H1 (cell line): Measurements from ENCODE around the gene ADSS1. TPM values are rescaled to one million over a fixed set of nuclear protein-coding genes. Genes with fewer than 3 reads are reported as not detected.

Experiments
- CTCF ChIA-PET: fragments of 300-600 bp; sonication (Branson Sonifier 250); formaldehyde crosslinking; loops from one replicate; lab custom pipeline; 2021; ENCODE audit not compliant: partially characterized antibody; lab: Charles Lee
- POLR2A ChIA-PET: fragments of 300-600 bp; sonication (Branson Sonifier 250); formaldehyde crosslinking; loops from one replicate; lab custom pipeline; 2021; ENCODE audit warnings: inconsistent platforms; ENCODE audit not compliant: partially characterized antibody; lab: Charles Lee
- DNase-seq, 2 experiments: peaks; one replicate each; pipeline versions ENCODE4 v3.0.0 to v3.0.0-alpha.2; 2010 to 2022; ENCODE audit warnings: low spot score in 2 of 2, low read depth in 1 of 2, mixed read lengths in 1 of 2
- FAIRE-seq: peaks from 2 replicates; lab custom pipeline; 2011; peaks lifted over from hg19 to GRCh38; lab: Jason Lieb, UNC
- H2AFZ ChIP-seq: 2 replicates; pipeline ENCODE4 v1.8.1; 2012; ENCODE audit warnings: low read length, inconsistent platforms
- H2AK5ac ChIP-seq: 2 replicates; pipeline ENCODE4 v1.6.1; 2013; ENCODE audit warnings: low read depth, low read length
- H2BK120ac ChIP-seq: replicated peaks from 2 replicates; pipeline ENCODE3; 2013; ENCODE audit warnings: low read depth, low read length, inconsistent platforms
- H2BK12ac ChIP-seq: 2 replicates; pipeline ENCODE4 v1.6.1; 2013; ENCODE audit warnings: low read depth, low read length
- H2BK15ac ChIP-seq: 2 replicates; pipeline ENCODE4 v1.6.1; 2013; ENCODE audit warnings: low read length
- H2BK20ac ChIP-seq: 2 replicates; pipeline ENCODE4 v1.6.1; 2013; ENCODE audit warnings: low read length
- H2BK5ac ChIP-seq: 2 replicates; pipeline ENCODE4 v1.6.1; 2013; ENCODE audit warnings: low read depth, low read length
- H3K14ac ChIP-seq: 2 replicates; pipeline ENCODE4 v1.6.1; 2013; ENCODE audit warnings: inconsistent platforms; ENCODE audit not compliant: insufficient read length
- H3K18ac ChIP-seq: 2 replicates; pipeline ENCODE4 v1.6.1; 2013; ENCODE audit warnings: low read length; ENCODE audit errors: extremely low read depth
- H3K23ac ChIP-seq: 2 replicates; pipeline ENCODE4 v1.6.1; 2013; ENCODE audit warnings: inconsistent platforms; ENCODE audit not compliant: insufficient read length
- H3K23me2 ChIP-seq: 2 replicates; pipeline ENCODE4 v1.6.1; 2013; ENCODE audit warnings: low read depth, low read length
- H3K27ac ChIP-seq: 2 replicates; pipeline ENCODE4 v1.6.1; 2011; ENCODE audit warnings: low read depth, low read length, inconsistent platforms
- H3K27me3 ChIP-seq, 4 experiments: replicated peaks in 1 of 4; 1 replicate in 1 of 4; 2 replicates in 3 of 4; pipeline versions ENCODE4 v1.6.1 to v1.8.1; 2011 to 2013; ENCODE audit warnings: low read length in 3 of 4, mild to moderate bottlenecking in 3 of 4, inconsistent platforms in 2 of 4, mixed read lengths in 2 of 4, moderate library complexity in 1 of 4; ENCODE audit not compliant: control insufficient read depth in 3 of 4, insufficient read depth in 3 of 4; ENCODE audit errors: extremely low read depth in 1 of 4
- H3K36me3 ChIP-seq, 4 experiments: 2 replicates each; pipeline versions ENCODE4 v1.6.1 to v1.8.1; 2011 to 2013; ENCODE audit warnings: mild to moderate bottlenecking in 4 of 4, low read length in 3 of 4, moderate library complexity in 2 of 4, control low read depth in 1 of 4, inconsistent platforms in 1 of 4; ENCODE audit not compliant: insufficient read depth in 4 of 4, control insufficient read depth in 2 of 4
- H3K4ac ChIP-seq: replicated peaks from 2 replicates; pipeline ENCODE3; 2013; ENCODE audit warnings: low read length, low read depth, mixed read lengths, inconsistent platforms; ENCODE audit not compliant: insufficient read length
- H3K4me1 ChIP-seq, 4 experiments: replicated peaks in 1 of 4; 1 replicate in 1 of 4; 2 replicates in 3 of 4; pipeline versions ENCODE4 v1.6.1 to v1.8.1; 2011 to 2013; ENCODE audit warnings: low read length in 3 of 4, inconsistent platforms in 2 of 4, mixed read lengths in 1 of 4; ENCODE audit not compliant: insufficient read depth in 4 of 4, control insufficient read depth in 3 of 4
- H3K4me2 ChIP-seq, 2 experiments: 2 replicates each; pipeline versions ENCODE4 v1.6.1 to v1.8.1; 2011 to 2013; ENCODE audit warnings: low read depth in 2 of 2, low read length in 2 of 2, control low read depth in 1 of 2, inconsistent platforms in 1 of 2, mild to moderate bottlenecking in 1 of 2; ENCODE audit not compliant: insufficient read depth in 1 of 2
- H3K4me3 ChIP-seq, 4 experiments: fragments of 200-600, 300-600 bp in 1 of 4; sonication (generic), shearing (Covaris generic), sonication (Bioruptor Twin) in 1 of 4; 2 replicates each; pipeline versions ENCODE4 v1.5.1 to v1.8.1; 2011 to 2016; ENCODE audit warnings: low read length in 4 of 4, low read depth in 3 of 4, control low read depth in 2 of 4, inconsistent platforms in 2 of 4, mild to moderate bottlenecking in 2 of 4, mixed read lengths in 1 of 4, moderate library complexity in 1 of 4; ENCODE audit not compliant: insufficient read depth in 2 of 4; ENCODE audit errors: extremely low read depth in 1 of 4
- H3K56ac ChIP-seq: replicated peaks from 2 replicates; pipeline ENCODE3; 2013; ENCODE audit warnings: low read depth, mild to moderate bottlenecking, mixed read lengths, low read length, inconsistent platforms; ENCODE audit not compliant: insufficient read length
- H3K79me1 ChIP-seq: 2 replicates; pipeline ENCODE4 v1.6.1; 2013; ENCODE audit warnings: low read depth, low read length, control low read depth
- H3K79me2 ChIP-seq, 2 experiments: 2 replicates each; pipeline versions ENCODE4 v1.6.1 to v1.8.1; 2012 to 2013; ENCODE audit warnings: low read length in 2 of 2, mild to moderate bottlenecking in 2 of 2, inconsistent platforms in 1 of 2; ENCODE audit not compliant: insufficient read depth in 2 of 2, control insufficient read depth in 1 of 2
- H3K9ac ChIP-seq, 4 experiments: replicated peaks in 1 of 4; 1 replicate in 1 of 4; 2 replicates in 3 of 4; pipeline versions ENCODE4 v1.6.1 to v1.8.1; 2011 to 2013; ENCODE audit warnings: low read depth in 3 of 4, low read length in 3 of 4, control low read depth in 2 of 4, mild to moderate bottlenecking in 2 of 4, moderate library complexity in 2 of 4, inconsistent platforms in 1 of 4; ENCODE audit errors: extremely low read depth in 1 of 4
- H3K9me3 ChIP-seq, 2 experiments: 2 replicates each; pipeline versions ENCODE4 v1.6.1 to v1.8.1; 2012 to 2013; ENCODE audit warnings: mild to moderate bottlenecking in 2 of 2, moderate library complexity in 2 of 2, control low read depth in 1 of 2, inconsistent platforms in 1 of 2, low read depth in 1 of 2, low read length in 1 of 2, mixed read lengths in 1 of 2; ENCODE audit not compliant: insufficient read depth in 2 of 2
- H4K20me1 ChIP-seq, 2 experiments: replicated peaks in 1 of 2; 2 replicates each; pipeline versions ENCODE3 to v1.8.1; 2011 to 2013; ENCODE audit warnings: inconsistent platforms in 2 of 2, low read length in 2 of 2, mild to moderate bottlenecking in 1 of 2; ENCODE audit not compliant: insufficient read depth in 2 of 2, control insufficient read depth in 1 of 2
- H4K5ac ChIP-seq: 2 replicates; pipeline ENCODE4 v1.6.1; 2013; ENCODE audit warnings: low read length, low read depth, mixed read lengths, inconsistent platforms; ENCODE audit not compliant: insufficient read length
- H4K8ac ChIP-seq: 2 replicates; pipeline ENCODE4 v1.8.0; 2013; ENCODE audit warnings: mild to moderate bottlenecking, moderate library complexity, low read length, inconsistent platforms; ENCODE audit not compliant: insufficient read depth; ENCODE audit errors: extremely low read depth
- H4K91ac ChIP-seq: replicated peaks from 2 replicates; pipeline ENCODE3; 2013; ENCODE audit warnings: low read length, mixed read lengths, inconsistent platforms; ENCODE audit not compliant: insufficient read length
- ASH2L ChIP-seq: fragments of 200-600, 300-600 bp; sonication (generic); IDR thresholded peaks from one replicate; pipeline ENCODE4 v1.7.1; 2017; ENCODE audit warnings: low read length
- BCL11A ChIP-seq, 2 experiments: IDR thresholded peaks; one replicate each; pipeline ENCODE4 v1.6.1; 2011; ENCODE audit warnings: low read depth in 2 of 2, low read length in 2 of 2, mild to moderate bottlenecking in 2 of 2
- CHD1 ChIP-seq: IDR thresholded peaks from 2 replicates; pipeline ENCODE4 v1.6.1; 2012; ENCODE audit warnings: low read depth, low read length, improper control_type of control experiment
- HDAC2 ChIP-seq, 2 experiments: fragments of 300-600 bp in 1 of 2; sonication (generic) in 1 of 2; IDR thresholded peaks; 2 replicates each; pipeline ENCODE4 v1.6.1; 2011 to 2012; ENCODE audit warnings: low read depth in 2 of 2, low read length in 2 of 2, mild to moderate bottlenecking in 2 of 2, moderate library complexity in 2 of 2, borderline replicate concordance in 1 of 2, inconsistent platforms in 1 of 2
- NANOG ChIP-seq: IDR thresholded peaks from 2 replicates; pipeline ENCODE4 v1.6.1; 2011; ENCODE audit warnings: low read length, low read depth, mild to moderate bottlenecking, inconsistent platforms; ENCODE audit not compliant: insufficient read depth, poor library complexity, severe bottlenecking
- SIN3A ChIP-seq, 2 experiments: IDR thresholded peaks in 1 of 2; conservative IDR thresholded peaks in 1 of 2; 2 replicates each; pipeline ENCODE4 v1.6.1; 2011 to 2012; ENCODE audit warnings: low read length in 2 of 2, improper control_type of control experiment in 1 of 2, low read depth in 1 of 2, mild to moderate bottlenecking in 1 of 2
- SP2 ChIP-seq: IDR thresholded peaks from 2 replicates; pipeline ENCODE4 v1.6.1; 2012; ENCODE audit warnings: mild to moderate bottlenecking, low read length, inconsistent platforms
- TCF12 ChIP-seq: IDR thresholded peaks from 2 replicates; pipeline ENCODE4 v1.6.1; 2011; ENCODE audit warnings: low read depth, mild to moderate bottlenecking, low read length
- YY1 ChIP-seq: IDR thresholded peaks from 2 replicates; pipeline ENCODE4 v1.6.1; 2011; ENCODE audit warnings: low read depth, mild to moderate bottlenecking, low read length
- ZNF274 ChIP-seq: IDR thresholded peaks from 2 replicates; pipeline ENCODE4 v1.7.0; 2012; ENCODE audit warnings: low read length, borderline replicate concordance; ENCODE audit errors: extremely low read depth
- WGBS, 2 experiments: shearing (Covaris generic) in 1 of 2; methylation state at CpG; one replicate each; pipeline versions ENCODE4 v1.1.6 to v1.1.7; 2013 to 2015; ENCODE audit warnings: low lambda C conversion rate in 2 of 2, mixed read lengths in 2 of 2, inconsistent platforms in 1 of 2, low coverage in 1 of 2, missing lambda C conversion rate in 1 of 2; ENCODE audit not compliant: insufficient replicate concordance in 2 of 2, insufficient coverage in 1 of 2, insufficient read length in 1 of 2; ENCODE audit errors: extremely low coverage in 1 of 2, missing lambda C conversion rate in 1 of 2; 5-methylcytosine and 5-hydroxymethylcytosine counted together
- polyA plus RNA-seq, 7 experiments: library from polyadenylated mRNA; depleted of rRNA in 3 of 7; stranded (reverse) in 5 of 7; unstranded in 2 of 7; fragments of >200 nt in 5 of 7; fragments of 200-250 nt in 2 of 7; gene quantifications; 1 replicate in 5 of 7; 2 replicates in 1 of 7; 4 replicates in 1 of 7; pipeline versions ENCODE4 v1.2.1 to v1.2.3, GENCODE V29; 2011 to 2013; ENCODE audit warnings: missing spikeins in 2 of 7, mixed read lengths in 2 of 7
- total RNA-seq: library from RNA; stranded (reverse); fragmentation: NEBNext Ultra II Directional; extraction: Animal tissue kit (Norgen Biotek cat#: 25700); gene quantifications from 2 replicates; pipeline ENCODE4 v1.2.1, GENCODE V29; 2021

The ADSS1 gene
- total and polyA plus RNA-seq, 2 of the 8 experiments (the other 6 are each of a cell fraction or from before 2014, with no cell fraction given) = 7.1 to 7.9 TPM

DNA sequence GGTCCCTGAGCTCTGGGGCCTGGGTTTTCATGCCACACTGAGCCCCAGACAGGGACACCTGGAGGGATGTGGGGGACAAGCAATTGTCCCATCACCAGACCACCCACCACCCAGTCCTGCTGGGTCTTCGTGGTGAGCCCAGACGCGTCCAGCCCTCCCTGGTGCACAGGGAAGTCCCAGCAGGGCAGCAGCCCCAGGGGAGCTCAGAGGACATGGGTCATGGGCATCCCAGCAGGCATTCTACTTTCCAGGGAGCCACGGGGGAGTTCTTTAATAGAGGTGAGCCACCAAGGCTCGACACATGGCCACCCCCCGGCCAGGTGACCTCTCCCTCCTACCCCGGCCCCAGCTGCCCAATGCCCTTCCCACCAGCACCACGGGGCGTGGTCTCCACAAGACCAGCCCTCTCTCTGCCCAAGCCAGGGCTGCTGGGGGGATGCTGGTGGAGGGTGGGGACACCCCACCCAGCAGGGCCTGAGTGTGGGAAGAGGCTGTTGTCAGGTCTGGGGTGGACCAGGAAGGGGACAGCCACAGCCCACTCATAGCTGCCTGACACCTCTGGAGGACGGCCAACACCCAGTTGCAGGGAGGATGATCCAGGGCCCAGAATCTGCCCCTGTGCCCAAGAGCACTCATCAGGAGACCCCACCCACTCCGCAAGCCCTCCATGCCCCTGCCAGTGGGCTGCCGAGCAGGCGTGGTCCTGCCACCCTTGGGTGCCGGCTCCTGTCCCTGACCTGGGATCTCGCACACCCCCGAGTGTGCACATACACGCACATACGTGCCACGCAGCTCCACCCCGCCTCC is 57.4 kb downstream of the ADSS1 start:
- no peak overlapping the region for H3K4me2 ChIP-seq
- FAIRE-seq (no peak), DNase-seq (no peak)
- H2AK5ac ChIP-seq = no peak overlapping the region
- H4K8ac ChIP-seq = no peak overlapping the region
- no peak overlapping the region for H4K91ac ChIP-seq
- CTCF ChIA-PET = interaction anchor here (0.6 to 4.9 kb wide), 5 partner anchors 9 to 114 kb away, joined by 3 to 35 read pairs (median 7); no protein-coding TSS in a partner anchor
- H4K20me1 ChIP-seq = peaks cover 11 to 12% of the 10 kb centered on the region in 2 experiments
- no peak overlapping the region for H3K56ac ChIP-seq
- no peak overlapping the region for H4K5ac ChIP-seq
- H3K9ac ChIP-seq = no peak overlapping the region
- H3K9me3 ChIP-seq = no peaks in the 10 kb centered on the region; a peak in 1 of 4 replicates
- no peak overlapping the region for H2BK20ac ChIP-seq
- no peak overlapping the region for H3K18ac ChIP-seq
- peaks cover 0 to 2% (median 0%) of the 10 kb centered on the region in 4 experiments; a peak in 1 of 8 replicates for H3K36me3 ChIP-seq
- no peaks in the 10 kb centered on the region for H3K4me1 ChIP-seq
- no peak overlapping the region for H2BK12ac ChIP-seq
- H3K27ac ChIP-seq = no peak overlapping the region
- no peak overlapping the region for H2BK120ac ChIP-seq
- TF ChIP-seq CHD1 (no peak), TCF12 (no peak), YY1 (no peak), ASH2L (no peak), NANOG (no peak), HDAC2 (IDR thresholded peaks at IDR 0.05; ENCODE audit: borderline replicate concordance in 1 of 2, low read depth in 2 of 2, low read length in 2 of 2) (no peak), SP2 (no peak), ZNF274 (no peak), SIN3A (conservative IDR thresholded peaks at IDR 0.05 in 1 of 2, IDR thresholded peaks at IDR 0.05 in 1 of 2; ENCODE audit: low read depth in 1 of 2, low read length in 2 of 2) (no peak), BCL11A (IDR thresholded peaks at IDR 0.05; ENCODE audit: low read depth in 2 of 2, low read length in 2 of 2) (no peak)
- TF ChIP-seq, all 59 proteins: peak for 0
- H3K14ac ChIP-seq = no peak overlapping the region
- WGBS, 2 experiments = 85% methylated on average over 9 of the region's 20 CpGs; no CpG with 5 or more reads in 1 of the 2 experiments
- no peaks in the 10 kb centered on the region; the same call in 1 of the 2 replicates for H3K79me1 ChIP-seq
- no peaks in the 10 kb centered on the region for H3K79me2 ChIP-seq
- H3K23me2 ChIP-seq = no peaks in the 10 kb centered on the region
- no peak overlapping the region for H2AFZ ChIP-seq
- H2BK15ac ChIP-seq = no peak overlapping the region
- H3K23ac ChIP-seq = no peak overlapping the region
- H3K27me3 ChIP-seq = no peaks in the 10 kb centered on the region
- POLR2A ChIA-PET = interaction anchor here (1.6 kb wide), 2 partner anchors 13 to 27 kb away, joined by 3 to 5 read pairs; no protein-coding TSS in a partner anchor
- no peak overlapping the region for H3K4me3 ChIP-seq
- H2BK5ac ChIP-seq = no peak overlapping the region
- no peak overlapping the region for H3K4ac ChIP-seq
